ENCODE data around the gene MS4A6E. TPM values are rescaled to one million over a fixed set of nuclear protein-coding genes. Genes with fewer than 3 reads are reported as not detected.

The MS4A6E gene
- total RNA-seq, 1 experiment from 2014 or later: not detected

GRCh38 chr11:60338053-60338452 is 11.0 kb downstream of the MS4A6E start (continued):
- TF ChIP-seq AFF4 (CRISPR knock-in tag; IDR thresholded peaks at IDR 0.05; ENCODE audit: borderline replicate concordance) (no peak), HMGXB4 (CRISPR knock-in tag; IDR thresholded peaks at IDR 0.05) (no peak), E2F5 (CRISPR knock-in tag; IDR thresholded peaks at IDR 0.05) (no peak)

- DNase-seq (ENCODE audit: low spot score) (no peak), ATAC-seq (no peak)
- Mint-ChIP-seq H3K4me1 (peaks cover 26% of the 10 kb centered on the region), H3K9me3 (no peaks in the 10 kb centered on the region), H3K36me3 (no peaks in the 10 kb centered on the region), H3K27me3 (ENCODE audit: low read depth) (no peaks in the 10 kb centered on the region), H3K27ac (no peak overlapping the region), H3K4me3 (no peak overlapping the region)
- ChIA-PET POLR2A (no interaction called here), CTCF (interaction anchor here (1.1 kb wide), 1 partner anchor 24 kb away, joined by 3 read pairs; no protein-coding TSS in a partner anchor)
- no peak for TF ChIP-seq ARID4B (CRISPR knock-in tag; IDR thresholded peaks at IDR 0.05; ENCODE audit: borderline replicate concordance)
These were observed 12.3 kb downstream of the MS4A6E start for GRCh38 chr11:60339356-60339755.

GRCh38 chr11:60343094-60343704 is 16.1 kb downstream of the MS4A6E start:
- ChIA-PET POLR2A (no interaction called here), CTCF (interaction anchor here (0.8 to 7.0 kb wide), 12 partner anchors 9 to 413 kb away, joined by 3 to 70 read pairs (median 6); partner anchors contain the start of gene MS4A15)
- no peak overlapping the region for H3K27ac Mint-ChIP-seq
- DNase-seq (ENCODE audit: low spot score) (no peak), ATAC-seq (no peak; the same call in 1 of the 2 replicates)
- peaks cover 20% of the 10 kb centered on the region for H3K4me1 Mint-ChIP-seq
- no peaks in the 10 kb centered on the region for H3K27me3 Mint-ChIP-seq (ENCODE audit: low read depth)
- no peak overlapping the region for H3K4me3 Mint-ChIP-seq
- no peaks in the 10 kb centered on the region for H3K9me3 Mint-ChIP-seq
- H3K36me3 Mint-ChIP-seq: no peaks in the 10 kb centered on the region
- TF ChIP-seq ZNF425 (CRISPR knock-in tag; conservative IDR thresholded peaks at IDR 0.05) (no peak), HMGXB4 (CRISPR knock-in tag; IDR thresholded peaks at IDR 0.05) (no peak), ATF3 (CRISPR knock-in tag; conservative IDR thresholded peaks at IDR 0.05) (no peak), GABPB1 (CRISPR knock-in tag; IDR thresholded peaks at IDR 0.05) (no peak), GRHL2 (CRISPR knock-in tag; IDR thresholded peaks at IDR 0.05; ENCODE audit: insufficient replicate concordance, severe bottlenecking) (no peak), ZNF317 (CRISPR knock-in tag; IDR thresholded peaks at IDR 0.05; ENCODE audit: borderline replicate concordance, low read depth) (no peak), CTCF (IDR thresholded peaks at IDR 0.05) (peak; percentile 58)
